HCT116 (cell line): ENCODE measurements around the gene QRICH2. TPM values are rescaled to one million over a fixed set of nuclear protein-coding genes. Genes with fewer than 3 reads are reported as not detected.

Experiments used
- ATAC-seq: fragments of 200-7000 bp; cut with Tn5 transposase; 2 replicates; pipeline ENCODE4 v1.9.1; 2020; ENCODE audit warnings: mild to moderate bottlenecking, moderate library complexity
- BruUV-seq: library from RNA; stranded (reverse); fragments of 400-500 nt; replicated peaks from 2 replicates; lab custom pipeline; 2021; lab: Mats Ljungman, UMichigan
- CTCF ChIA-PET: fragments of 300-600 bp; sonication (Branson Sonifier 250); formaldehyde crosslinking; loops from one replicate; lab custom pipeline; 2021; ENCODE audit warnings: antibody characterized with exemption; lab: Charles Lee
- POLR2A ChIA-PET: fragments of 300-600, 350-600 bp; sonication (Branson Sonifier 250); formaldehyde crosslinking; loops from one replicate; lab custom pipeline; 2021; ENCODE audit warnings: antibody characterized with exemption; lab: Charles Lee
- RAD21 ChIA-PET, 2 experiments: fragments of 300-600 bp; sonication (Branson Sonifier 250); formaldehyde crosslinking; loops; one replicate each; lab custom pipeline; 2023; ENCODE audit warnings: low total read pairs in 2 of 2; ENCODE audit not compliant: uncharacterized antibody in 2 of 2, unreplicated experiment in 2 of 2, low non-redundant PET in 1 of 2; lab: Charles Lee
- DNase-seq: peaks from one replicate; pipeline ENCODE4 v3.0.0-alpha.2; 2010; ENCODE audit warnings: low read depth, low spot score
- H2AFZ ChIP-seq: fragments of 200-600 bp; shearing (Covaris generic), sonication (generic); 2 replicates; pipeline ENCODE4 v1.6.1; 2017; ENCODE audit warnings: low read depth, mixed run types, mixed read lengths, antibody characterized with exemption, low read length; ENCODE audit not compliant: poor library complexity, severe bottlenecking
- H3K27ac ChIP-seq: 2 replicates; pipeline ENCODE4 v1.5.1; 2012; ENCODE audit warnings: low read depth, low read length
- H3K27me3 ChIP-seq: fragments of 200-600 bp; sonication (generic); 2 replicates; pipeline ENCODE4 v1.6.1; 2016; ENCODE audit warnings: mixed run types, low read length, mixed read lengths; ENCODE audit not compliant: insufficient read depth
- H3K36me3 ChIP-seq, 2 experiments: fragments of 200-500 bp in 1 of 2; fragments of 200-600 bp in 1 of 2; sonication (Bioruptor generic) in 1 of 2; sonication (generic) in 1 of 2; 2 replicates each; pipeline versions ENCODE4 v1.5.1 to v1.6.1; 2014 to 2016; ENCODE audit warnings: low read length in 2 of 2, inconsistent platforms in 1 of 2, mixed read lengths in 1 of 2, mixed run types in 1 of 2; ENCODE audit not compliant: insufficient read depth in 2 of 2, control insufficient read depth in 1 of 2
- H3K4me1 ChIP-seq, 2 experiments: fragments of 200-600 bp in 1 of 2; sonication (generic) in 1 of 2; 2 replicates each; pipeline versions ENCODE4 v1.5.1 to v1.6.1; 2012 to 2017; ENCODE audit warnings: low read length in 2 of 2, inconsistent platforms in 1 of 2, mild to moderate bottlenecking in 1 of 2, mixed read lengths in 1 of 2, mixed run types in 1 of 2, moderate library complexity in 1 of 2; ENCODE audit not compliant: insufficient read depth in 2 of 2, control insufficient read depth in 1 of 2
- H3K4me2 ChIP-seq: fragments of 200-600 bp; sonication (generic); 2 replicates; pipeline ENCODE4 v1.6.1; 2017; ENCODE audit warnings: mixed run types, low read length, mixed read lengths
- H3K4me3 ChIP-seq, 2 experiments: fragments of 200-600 bp in 1 of 2; sonication (generic) in 1 of 2; replicated peaks in 1 of 2; 2 replicates each; pipeline ENCODE4 v1.5.1; 2011 to 2016; ENCODE audit warnings: low read length in 2 of 2, control low read depth in 1 of 2, low read depth in 1 of 2, mild to moderate bottlenecking in 1 of 2, mixed read lengths in 1 of 2, mixed run types in 1 of 2
- H3K79me2 ChIP-seq: fragments of 200-600 bp; sonication (generic); 2 replicates; pipeline ENCODE4 v1.6.1; 2017; ENCODE audit warnings: mild to moderate bottlenecking, mixed run types, low read length, moderate library complexity, mixed read lengths; ENCODE audit not compliant: insufficient read depth
- H3K9ac ChIP-seq: fragments of 200-600 bp; sonication (generic); 2 replicates; pipeline ENCODE4 v1.6.1; 2016; ENCODE audit warnings: low read length, mixed read lengths
- H3K9me2 ChIP-seq: fragments of 200-600 bp; sonication (generic), shearing (Covaris generic); 2 replicates; pipeline ENCODE4 v1.6.1; 2017; ENCODE audit warnings: mixed run types, mild to moderate bottlenecking, moderate library complexity; ENCODE audit not compliant: insufficient read depth
- H3K9me3 ChIP-seq, 2 experiments: fragments of 200-500 bp in 1 of 2; fragments of 200-600 bp in 1 of 2; sonication (Bioruptor generic) in 1 of 2; sonication (generic) in 1 of 2; 2 replicates each; pipeline ENCODE4 v1.6.1; 2014 to 2017; ENCODE audit warnings: low read length in 2 of 2, mixed read lengths in 2 of 2, inconsistent platforms in 1 of 2, low read depth in 1 of 2, mild to moderate bottlenecking in 1 of 2, mixed run types in 1 of 2, moderate library complexity in 1 of 2; ENCODE audit not compliant: control insufficient read depth in 1 of 2, insufficient read depth in 1 of 2
- H4K20me1 ChIP-seq: fragments of 200-600 bp; sonication (generic), shearing (Covaris generic); 2 replicates; pipeline ENCODE4 v1.6.1; 2017; ENCODE audit warnings: mixed run types, mild to moderate bottlenecking, moderate library complexity; ENCODE audit not compliant: insufficient read depth
- CBX3 ChIP-seq: IDR thresholded peaks from 2 replicates; pipeline ENCODE4 v1.6.1; 2012; ENCODE audit warnings: low read depth
- EGR1 ChIP-seq: IDR thresholded peaks from 2 replicates; pipeline ENCODE4 v1.6.1; 2012; ENCODE audit warnings: low read depth
- EZH2 ChIP-seq: fragments of 200-600 bp; sonication (generic); IDR thresholded peaks from 2 replicates; pipeline ENCODE4 v1.6.1; 2017; ENCODE audit warnings: antibody characterized with exemption, mixed run types
- MAX ChIP-seq: IDR thresholded peaks from 2 replicates; pipeline ENCODE4 v1.6.1; 2012
- RAD21 ChIP-seq: IDR thresholded peaks from 2 replicates; pipeline ENCODE4 v1.6.1; 2012; ENCODE audit warnings: low read depth, mild to moderate bottlenecking
- REST ChIP-seq: IDR thresholded peaks from 2 replicates; pipeline ENCODE4 v1.6.1; 2012; ENCODE audit warnings: low read depth
- SIN3A ChIP-seq: IDR thresholded peaks from 2 replicates; pipeline ENCODE4 v1.6.1; 2012; ENCODE audit warnings: low read depth
- SP1 ChIP-seq: IDR thresholded peaks from 2 replicates; pipeline ENCODE4 v1.6.1; 2012; ENCODE audit warnings: low read depth
- ZBTB33 ChIP-seq: IDR thresholded peaks from 2 replicates; pipeline ENCODE4 v1.6.1; 2011; ENCODE audit warnings: mild to moderate bottlenecking, low read length, moderate library complexity; ENCODE audit not compliant: insufficient replicate concordance; ENCODE audit errors: extremely low read depth
- ZFX ChIP-seq: fragments of 450-650 bp; IDR thresholded peaks from 2 replicates; pipeline ENCODE4 v1.6.1; 2017
- intact Hi-C: fragments of 100-400 bp; cut with micrococcal nuclease; formaldehyde crosslinking; loops from 2 replicates; pipeline ENCODE4 v1.10.0; 2022
- total RNA-seq: library from RNA; stranded (reverse); gene quantifications from one replicate; pipeline ENCODE4 v1.2.1, GENCODE V29; 2021; ENCODE audit not compliant: unreplicated experiment

QRICH2 gene
- total RNA-seq, 1 experiment from 2014 or later = 4.9 TPM

GRCh38 chr17:76260669-76261068 lies 47.4 kb downstream of the QRICH2 start:
- no peaks in the 10 kb centered on the region for H3K9me3 ChIP-seq
- ATAC-seq = no peak
- H3K27ac ChIP-seq = no peak overlapping the region
- no peak overlapping the region for H3K9ac ChIP-seq
- no peaks in the 10 kb centered on the region for H3K36me3 ChIP-seq
- ChIA-PET RAD21 (no interaction called here), POLR2A (no interaction called here), CTCF (no interaction called here)
- TF ChIP-seq SIN3A (no peak), CBX3 (no peak), RAD21 (no peak), EGR1 (no peak), ZFX (no peak), MAX (no peak)
- no peaks in the 10 kb centered on the region for H3K9me2 ChIP-seq
- BruUV-seq = no TSS peak
- H3K4me3 ChIP-seq = no peak overlapping the region
- DNase-seq = no peak
- H3K4me2 ChIP-seq = no peak overlapping the region
- peaks cover 21 to 30% of the 10 kb centered on the region in 2 experiments for H3K4me1 ChIP-seq
- no peaks in the 10 kb centered on the region for H3K27me3 ChIP-seq
- H4K20me1 ChIP-seq = no peaks in the 10 kb centered on the region
- peak overlapping the region; percentile 59 for H2AFZ ChIP-seq
- H3K79me2 ChIP-seq = peaks cover under 1% of the 10 kb centered on the region; the same call in 1 of the 2 replicates
- intact Hi-C loops = no loop called here

GRCh38 chr17:76260220-76260619 lies 47.9 kb downstream of the QRICH2 start:
- Histone ChIP-seq H3K9me3 (no peaks in the 10 kb centered on the region), H4K20me1 (no peaks in the 10 kb centered on the region), H3K79me2 (no peaks in the 10 kb centered on the region), H3K4me2 (no peak overlapping the region), H3K36me3 (no peaks in the 10 kb centered on the region), H3K4me3 (no peak overlapping the region), H3K4me1 (peaks cover 21 to 30% of the 10 kb centered on the region in 2 experiments), H3K27me3 (no peaks in the 10 kb centered on the region), H3K9me2 (no peaks in the 10 kb centered on the region)
- ChIA-PET RAD21 (no interaction called here), POLR2A (no interaction called here)
- intact Hi-C loops = no loop called here
- BruUV-seq = no TSS peak
- no peak for DNase-seq
- no peak for ATAC-seq
- TF ChIP-seq EZH2 (no peak), ZFX (no peak), ZBTB33 (no peak), REST (no peak), SP1 (no peak)
- TF ChIP-seq, all 23 proteins: peak for 0
- CTCF ChIA-PET = interaction anchor here (1.0 kb wide), 1 partner anchor 78 kb away, joined by 3 read pairs; no protein-coding TSS in a partner anchor
- Histone ChIP-seq H3K27ac (no peak overlapping the region), H3K9ac (no peak overlapping the region), H2AFZ (no peak overlapping the region)
